ENCODE measurements around the gene DDX21.
A peak's percentile ranks its signal among the peaks of the same experiment; 100 is the strongest.
"Not testable (repeated sequence)": the region's sequence is repeated elsewhere in the genome, so short reads cannot be mapped to it uniquely, and the experiment has no call there.

Gene DDX21

GRCh38 chr10:68988530-68989316 lies 32.8 kb downstream of the DDX21 start, which contains the start of gene KIFBP:
Gene KIFBP, plus strand, starts transcription at chr10:68988803. Its CDS starts 30 bp downstream, at chr10:68988833.
- DNase-seq, result peak; percentile 89 to 95

- no peak for DNase-seq
Measured at GRCh38 chr10:68989317-68989990, 33.5 kb downstream of the DDX21 start.

GRCh38 chr10:68992636-68993440 lies 36.9 kb downstream of the DDX21 start:
- DNase-seq, result no peak

- DNase-seq, result no peak
Measured at GRCh38 chr10:68997211-68997610, 41.2 kb downstream of the DDX21 start.

- DNase-seq, result peak in 1 of 2 experiments; percentile 47
Measured at GRCh38 chr10:69004821-69005220, 48.9 kb downstream of the DDX21 start.

- DNase-seq, result no peak
Measured at GRCh38 chr10:69005704-69006485, 49.9 kb downstream of the DDX21 start.

- DNase-seq, result peak in 1 of 2 experiments; percentile 3
Measured at GRCh38 chr10:69007260-69007659, 51.3 kb downstream of the DDX21 start.

- DNase-seq, result no peak
Measured at GRCh38 chr10:69009360-69009759, 53.4 kb downstream of the DDX21 start.

GRCh38 chr10:69010151-69010640 lies 54.2 kb downstream of the DDX21 start:
- DNase-seq, result no peak

- DNase-seq, result not testable (repeated sequence)
Measured at GRCh38 chr10:69012778-69013177, 56.8 kb downstream of the DDX21 start.

- DNase-seq, result no peak
Measured at GRCh38 chr10:69014171-69014570, 58.2 kb downstream of the DDX21 start.

GRCh38 chr10:69018613-69019012 lies 62.6 kb downstream of the DDX21 start:
- no peak for DNase-seq

- DNase-seq, result no peak
Measured at GRCh38 chr10:69022611-69023010, 66.6 kb downstream of the DDX21 start.

- no peak for DNase-seq
Measured at GRCh38 chr10:69025370-69025896, 69.5 kb downstream of the DDX21 start.

GRCh38 chr10:69033256-69033655 lies 77.3 kb downstream of the DDX21 start:
- no peak for DNase-seq

Data from SW 1271 (cell line).